WTC11 (cell line): ENCODE data around the gene DHRS1. TPM values are rescaled to one million over a fixed set of nuclear protein-coding genes. Genes with fewer than 3 reads are reported as not detected.
A peak's percentile ranks its signal among the peaks of the same experiment; 100 is the strongest.
"Not testable (repeated sequence)": the region's sequence is repeated elsewhere in the genome, so short reads cannot be mapped to it uniquely, and the experiment has no call there.

ENCODE experiments used
- ATAC-seq: fragments of 200-7000 bp; cut with Tn5 transposase; 2 replicates; pipeline ENCODE4 v1.10.0; 2021; ENCODE audit warnings: mild to moderate bottlenecking, moderate library complexity
- CTCF ChIA-PET: fragments of 300-600 bp; sonication (Branson Sonifier 250); formaldehyde crosslinking; loops from one replicate; lab custom pipeline; 2021; ENCODE audit warnings: antibody characterized with exemption; lab: Charles Lee
- POLR2A ChIA-PET: fragments of 350-600 bp; sonication (Branson Sonifier 250); formaldehyde crosslinking; loops from one replicate; lab custom pipeline; 2021; ENCODE audit warnings: antibody characterized with exemption; lab: Charles Lee
- DNase-seq: peaks from one replicate; pipeline ENCODE4 v3.0.0; 2021; ENCODE audit warnings: low spot score
- H3K27ac Mint-ChIP-seq: 2 replicates; pipeline ENCODE4 v1.8.0; 2021; ENCODE audit warnings: mixed read lengths
- H3K27me3 Mint-ChIP-seq: 2 replicates; pipeline ENCODE4 v1.8.0; 2021; ENCODE audit warnings: low read depth, mild to moderate bottlenecking, moderate library complexity, mixed read lengths
- H3K36me3 Mint-ChIP-seq: 2 replicates; pipeline ENCODE4 v1.8.0; 2021; ENCODE audit warnings: mixed read lengths
- H3K4me1 Mint-ChIP-seq: 2 replicates; pipeline ENCODE4 v1.8.0; 2022; ENCODE audit warnings: mixed read lengths
- H3K4me3 Mint-ChIP-seq: 2 replicates; pipeline ENCODE4 v1.8.0; 2021; ENCODE audit warnings: mild to moderate bottlenecking, moderate library complexity, mixed read lengths
- H3K9me3 Mint-ChIP-seq: 2 replicates; pipeline ENCODE4 v1.8.0; 2021; ENCODE audit warnings: mixed read lengths
- ATF2 ChIP-seq: sonication (generic); formaldehyde crosslinking; IDR thresholded peaks from 2 replicates; pipeline ENCODE4 v1.8.1; 2022; ENCODE audit warnings: low read depth, missing genetic modification reagents, borderline replicate concordance
- CDX4 ChIP-seq: fragments of 250-450 bp; sonication (Bioruptor Pico); IDR thresholded peaks from 2 replicates; pipeline ENCODE4 v1.9.0; 2021; ENCODE audit warnings: moderate library complexity, mild to moderate bottlenecking, inconsistent platforms, borderline replicate concordance
- ERG ChIP-seq: fragments of 250-450 bp; sonication (Bioruptor Pico); IDR thresholded peaks from 2 replicates; pipeline ENCODE4 v1.8.0; 2021; ENCODE audit warnings: mild to moderate bottlenecking
- FOXP4 ChIP-seq: sonication (generic); formaldehyde crosslinking; IDR thresholded peaks from 2 replicates; pipeline ENCODE4 v1.8.0; 2022; ENCODE audit warnings: mild to moderate bottlenecking, missing genetic modification reagents
- ZMAT4 ChIP-seq: fragments of 250-450 bp; sonication (Bioruptor Pico); IDR thresholded peaks from 2 replicates; pipeline ENCODE4 v1.9.0; 2021; ENCODE audit warnings: mild to moderate bottlenecking
- ZNF138 ChIP-seq: sonication (generic); formaldehyde crosslinking; conservative IDR thresholded peaks from 2 replicates; pipeline ENCODE4 v1.8.1; 2022; ENCODE audit warnings: mild to moderate bottlenecking, moderate library complexity, missing genetic modification reagents
- ZNF416 ChIP-seq: fragments of 250-450 bp; sonication (Bioruptor Pico); IDR thresholded peaks from 2 replicates; pipeline ENCODE4 v1.9.0; 2021; ENCODE audit warnings: mild to moderate bottlenecking, inconsistent platforms
- ZSCAN18 ChIP-seq: fragments of 250-450 bp; sonication (Bioruptor Pico); IDR thresholded peaks from 2 replicates; pipeline ENCODE4 v2.1.2; 2022; ENCODE audit warnings: mild to moderate bottlenecking, moderate library complexity
- total RNA-seq: library from RNA; stranded (reverse); gene quantifications from 3 replicates; pipeline ENCODE4 v1.2.3, GENCODE V29; 2021
- TF ChIP-seq, protein P1 (sequence below): fragments of 200-600 bp; IDR thresholded peaks from 2 replicates; pipeline ENCODE4 v1.8.0; 2022; ENCODE audit warnings: antibody characterized with exemption
- TF ChIP-seq, protein P2 (sequence below): sonication (generic); formaldehyde crosslinking; IDR thresholded peaks from 2 replicates; pipeline ENCODE4 v1.8.1; 2023; ENCODE audit warnings: mild to moderate bottlenecking, missing genetic modification reagents, moderate library complexity
- TF ChIP-seq, protein P3 (sequence below): sonication (generic); formaldehyde crosslinking; IDR thresholded peaks from 2 replicates; pipeline ENCODE4 v1.8.0; 2022; ENCODE audit warnings: mild to moderate bottlenecking, missing genetic modification reagents
- TF ChIP-seq, protein P4 (sequence below): sonication (generic); formaldehyde crosslinking; IDR thresholded peaks from 2 replicates; pipeline ENCODE4 v1.8.1; 2023; ENCODE audit warnings: mild to moderate bottlenecking, moderate library complexity, missing genetic modification reagents
- TF ChIP-seq, protein P5 (sequence below): sonication (generic); formaldehyde crosslinking; IDR thresholded peaks from 2 replicates; pipeline ENCODE4 v1.8.1; 2022; ENCODE audit warnings: missing genetic modification reagents, borderline replicate concordance

Gene DHRS1
- total RNA-seq, 1 experiment from 2014 or later: 13.9 TPM

DNA sequence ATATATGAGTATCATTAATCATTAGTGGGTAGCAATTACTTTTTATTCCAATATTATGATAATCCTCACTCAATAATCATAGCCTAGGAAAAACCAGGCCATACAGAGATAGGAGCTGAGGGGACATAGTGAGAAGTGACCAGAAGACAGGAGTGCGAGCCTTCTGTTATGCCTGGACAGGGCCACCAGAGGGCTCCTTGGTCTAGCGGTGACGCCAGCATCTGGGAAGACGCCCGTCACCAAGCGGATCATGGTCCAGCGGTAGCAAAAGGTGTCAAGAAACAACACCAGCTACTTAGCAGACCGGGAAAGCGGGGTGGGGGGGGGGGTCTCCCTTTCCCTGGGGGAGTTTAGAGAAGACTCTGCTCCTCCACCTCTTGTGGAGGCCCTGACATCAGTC is 28.3 kb upstream of the DHRS1 start:
- not testable (repeated sequence) for ATAC-seq, H3K27ac Mint-ChIP-seq
- TF ChIP-seq, protein P1, sequence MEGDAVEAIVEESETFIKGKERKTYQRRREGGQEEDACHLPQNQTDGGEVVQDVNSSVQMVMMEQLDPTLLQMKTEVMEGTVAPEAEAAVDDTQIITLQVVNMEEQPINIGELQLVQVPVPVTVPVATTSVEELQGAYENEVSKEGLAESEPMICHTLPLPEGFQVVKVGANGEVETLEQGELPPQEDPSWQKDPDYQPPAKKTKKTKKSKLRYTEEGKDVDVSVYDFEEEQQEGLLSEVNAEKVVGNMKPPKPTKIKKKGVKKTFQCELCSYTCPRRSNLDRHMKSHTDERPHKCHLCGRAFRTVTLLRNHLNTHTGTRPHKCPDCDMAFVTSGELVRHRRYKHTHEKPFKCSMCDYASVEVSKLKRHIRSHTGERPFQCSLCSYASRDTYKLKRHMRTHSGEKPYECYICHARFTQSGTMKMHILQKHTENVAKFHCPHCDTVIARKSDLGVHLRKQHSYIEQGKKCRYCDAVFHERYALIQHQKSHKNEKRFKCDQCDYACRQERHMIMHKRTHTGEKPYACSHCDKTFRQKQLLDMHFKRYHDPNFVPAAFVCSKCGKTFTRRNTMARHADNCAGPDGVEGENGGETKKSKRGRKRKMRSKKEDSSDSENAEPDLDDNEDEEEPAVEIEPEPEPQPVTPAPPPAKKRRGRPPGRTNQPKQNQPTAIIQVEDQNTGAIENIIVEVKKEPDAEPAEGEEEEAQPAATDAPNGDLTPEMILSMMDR: peak; percentile 37
- TF ChIP-seq, all 79 proteins: peak for 1; not testable (repeated sequence) for 78
- H3K27me3 Mint-ChIP-seq: peaks cover 82% of the 10 kb centered on the region
- peak; percentile 68 for DNase-seq
- H3K4me3 Mint-ChIP-seq, POLR2A ChIA-PET, H3K36me3 Mint-ChIP-seq, H3K9me3 Mint-ChIP-seq, H3K4me1 Mint-ChIP-seq: not testable (repeated sequence)
- CTCF ChIA-PET: interaction anchor here (0.6 to 17.1 kb wide), 14 partner anchors 10 to 131 kb away, joined by 3 to 518 read pairs (median 4); partner anchors contain the start of genes CBLN3, CIDEB, KHNYN and LTB4R2

DNA sequence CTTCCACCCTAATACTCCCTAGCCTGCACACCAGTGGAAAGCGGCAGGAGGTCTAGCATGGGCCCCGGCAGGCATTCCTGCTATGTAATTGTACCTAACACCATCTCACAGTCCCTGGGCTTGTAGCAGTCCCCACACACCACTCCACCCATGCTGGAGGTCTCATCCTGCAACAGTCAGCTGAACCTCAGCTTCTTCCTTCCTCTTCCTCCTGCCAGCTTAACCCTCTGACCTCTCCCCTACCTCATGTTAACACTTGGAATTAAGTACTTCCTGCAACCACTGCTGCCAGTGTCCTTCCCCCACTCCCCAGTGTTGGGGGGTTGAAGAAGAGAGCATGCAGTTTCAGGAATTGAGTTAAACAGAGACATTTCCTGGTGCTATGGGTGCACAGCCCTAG is 27.7 kb upstream of the DHRS1 start:
- ChIA-PET POLR2A (interaction anchor here (0.6 kb wide), 1 partner anchor 132 kb away, joined by 9 read pairs; the partner anchor contains the start of gene TM9SF1), CTCF (interaction anchor here (0.8 to 17.1 kb wide), 9 partner anchors 9 to 131 kb away, joined by 3 to 518 read pairs (median 6); partner anchors contain the start of genes CBLN3, KHNYN, LTB4R2 and RIPK3)
- peaks cover 4% of the 10 kb centered on the region for H3K4me1 Mint-ChIP-seq
- H3K27ac Mint-ChIP-seq: no peak overlapping the region
- DNase-seq: no peak
- no peak for ATAC-seq
- no peak overlapping the region for H3K4me3 Mint-ChIP-seq
- no peaks in the 10 kb centered on the region for H3K9me3 Mint-ChIP-seq
- H3K27me3 Mint-ChIP-seq: peaks cover 81% of the 10 kb centered on the region
- no peaks in the 10 kb centered on the region for H3K36me3 Mint-ChIP-seq
- TF ChIP-seq, protein P2, sequence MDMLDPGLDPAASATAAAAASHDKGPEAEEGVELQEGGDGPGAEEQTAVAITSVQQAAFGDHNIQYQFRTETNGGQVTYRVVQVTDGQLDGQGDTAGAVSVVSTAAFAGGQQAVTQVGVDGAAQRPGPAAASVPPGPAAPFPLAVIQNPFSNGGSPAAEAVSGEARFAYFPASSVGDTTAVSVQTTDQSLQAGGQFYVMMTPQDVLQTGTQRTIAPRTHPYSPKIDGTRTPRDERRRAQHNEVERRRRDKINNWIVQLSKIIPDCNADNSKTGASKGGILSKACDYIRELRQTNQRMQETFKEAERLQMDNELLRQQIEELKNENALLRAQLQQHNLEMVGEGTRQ (CRISPR knock-in tag): no peak
- TF ChIP-seq ATF2 (CRISPR knock-in tag): no peak
- no peak for TF ChIP-seq ERG (CRISPR knock-in tag)
- no peak for TF ChIP-seq ZSCAN18 (CRISPR knock-in tag)

DNA sequence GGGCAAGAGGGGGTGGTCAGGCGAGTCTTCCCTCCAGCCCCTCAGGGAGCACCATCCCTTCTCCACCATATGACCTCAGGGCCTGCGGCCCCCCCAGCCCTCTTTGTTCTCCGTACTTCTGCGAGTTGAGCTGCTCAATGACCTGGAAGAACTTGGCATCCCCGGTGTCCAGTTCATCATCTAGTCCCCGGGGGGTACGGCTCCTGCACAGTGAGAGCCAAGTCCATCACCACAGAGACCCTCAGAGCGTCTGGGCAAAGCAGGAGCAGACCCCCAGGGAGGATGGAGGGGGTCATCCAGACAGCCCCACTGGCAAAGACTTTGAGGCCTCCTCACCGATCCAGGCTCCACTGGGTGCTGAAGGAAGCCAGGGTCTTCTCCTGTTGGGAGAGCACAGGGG is 26.4 kb upstream of the DHRS1 start:
- Mint-ChIP-seq H3K9me3 (no peaks in the 10 kb centered on the region), H3K4me3 (no peak overlapping the region), H3K4me1 (no peaks in the 10 kb centered on the region; the same call in 1 of the 2 replicates), H3K27ac (no peak overlapping the region), H3K36me3 (no peaks in the 10 kb centered on the region), H3K27me3 (peaks cover 76% of the 10 kb centered on the region)
- CTCF ChIA-PET: interaction anchor here (0.7 to 17.1 kb wide), 3 partner anchors 19 to 102 kb away, joined by 4 to 518 read pairs (median 5); partner anchors contain the start of genes CBLN3 and KHNYN
- DNase-seq (no peak), ATAC-seq (no peak)
- TF ChIP-seq ZMAT4 (CRISPR knock-in tag) (no peak), FOXP4 (CRISPR knock-in tag) (no peak), CDX4 (CRISPR knock-in tag) (no peak), ZNF138 (CRISPR knock-in tag) (no peak), ZNF416 (CRISPR knock-in tag) (no peak)
- TF ChIP-seq, protein P3, sequence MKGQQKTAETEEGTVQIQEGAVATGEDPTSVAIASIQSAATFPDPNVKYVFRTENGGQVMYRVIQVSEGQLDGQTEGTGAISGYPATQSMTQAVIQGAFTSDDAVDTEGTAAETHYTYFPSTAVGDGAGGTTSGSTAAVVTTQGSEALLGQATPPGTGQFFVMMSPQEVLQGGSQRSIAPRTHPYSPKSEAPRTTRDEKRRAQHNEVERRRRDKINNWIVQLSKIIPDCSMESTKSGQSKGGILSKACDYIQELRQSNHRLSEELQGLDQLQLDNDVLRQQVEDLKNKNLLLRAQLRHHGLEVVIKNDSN (CRISPR knock-in tag): no peak
- TF ChIP-seq, protein P4, sequence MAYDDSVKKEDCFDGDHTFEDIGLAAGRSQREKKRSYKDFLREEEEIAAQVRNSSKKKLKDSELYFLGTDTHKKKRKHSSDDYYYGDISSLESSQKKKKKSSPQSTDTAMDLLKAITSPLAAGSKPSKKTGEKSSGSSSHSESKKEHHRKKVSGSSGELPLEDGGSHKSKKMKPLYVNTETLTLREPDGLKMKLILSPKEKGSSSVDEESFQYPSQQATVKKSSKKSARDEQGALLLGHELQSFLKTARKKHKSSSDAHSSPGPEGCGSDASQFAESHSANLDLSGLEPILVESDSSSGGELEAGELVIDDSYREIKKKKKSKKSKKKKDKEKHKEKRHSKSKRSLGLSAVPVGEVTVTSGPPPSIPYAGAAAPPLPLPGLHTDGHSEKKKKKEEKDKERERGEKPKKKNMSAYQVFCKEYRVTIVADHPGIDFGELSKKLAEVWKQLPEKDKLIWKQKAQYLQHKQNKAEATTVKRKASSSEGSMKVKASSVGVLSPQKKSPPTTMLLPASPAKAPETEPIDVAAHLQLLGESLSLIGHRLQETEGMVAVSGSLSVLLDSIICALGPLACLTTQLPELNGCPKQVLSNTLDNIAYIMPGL (CRISPR knock-in tag): no peak
- TF ChIP-seq, protein P5, sequence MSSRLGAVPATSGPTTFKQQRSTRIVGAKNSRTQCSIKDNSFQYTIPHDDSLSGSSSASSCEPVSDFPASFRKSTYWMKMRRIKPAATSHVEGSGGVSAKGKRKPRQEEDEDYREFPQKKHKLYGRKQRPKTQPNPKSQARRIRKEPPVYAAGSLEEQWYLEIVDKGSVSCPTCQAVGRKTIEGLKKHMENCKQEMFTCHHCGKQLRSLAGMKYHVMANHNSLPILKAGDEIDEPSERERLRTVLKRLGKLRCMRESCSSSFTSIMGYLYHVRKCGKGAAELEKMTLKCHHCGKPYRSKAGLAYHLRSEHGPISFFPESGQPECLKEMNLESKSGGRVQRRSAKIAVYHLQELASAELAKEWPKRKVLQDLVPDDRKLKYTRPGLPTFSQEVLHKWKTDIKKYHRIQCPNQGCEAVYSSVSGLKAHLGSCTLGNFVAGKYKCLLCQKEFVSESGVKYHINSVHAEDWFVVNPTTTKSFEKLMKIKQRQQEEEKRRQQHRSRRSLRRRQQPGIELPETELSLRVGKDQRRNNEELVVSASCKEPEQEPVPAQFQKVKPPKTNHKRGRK (CRISPR knock-in tag): no peak
- POLR2A ChIA-PET: no interaction called here
